NCI-H2227 treated with DMSO at 0.1 percent for 48 hours (cell line): Measurements from ENCODE around the gene NGDN.

Experiments
- DNase-seq: peaks from one replicate; lab custom pipeline; 2025; lab: John Stamatoyannopoulos, UW

The NGDN gene

GRCh38 chr14:23521785-23522640 lies 52.5 kb downstream of the NGDN start:
- no peak for DNase-seq

- no peak for DNase-seq
Measured at GRCh38 chr14:23522643-23523198, 53.2 kb downstream of the NGDN start.

GRCh38 chr14:23523229-23524016 lies 53.9 kb downstream of the NGDN start:
- DNase-seq: no peak

- DNase-seq: no peak
Measured at GRCh38 chr14:23524954-23525353, 55.5 kb downstream of the NGDN start.

- DNase-seq: no peak
Measured at GRCh38 chr14:23525611-23526010, 56.1 kb downstream of the NGDN start.
